Smooth muscle cell (in vitro differentiated cells): Measurements from ENCODE around the gene VAPA. TPM values are rescaled to one million over a fixed set of nuclear protein-coding genes. Genes with fewer than 3 reads are reported as not detected.
"Not testable (repeated sequence)": the region's sequence is repeated elsewhere in the genome, so short reads cannot be mapped to it uniquely, and the experiment has no call there.

Experiments used
- DNase-seq: peaks from one replicate; lab custom pipeline; 2025; ENCODE audit not compliant: unreplicated experiment; lab: John Stamatoyannopoulos, UW
- H2AFZ ChIP-seq: fragments of 200-600 bp; sonication (generic); 2 replicates; pipeline ENCODE4 v1.6.0; 2016; ENCODE audit warnings: antibody characterized with exemption, low read depth, mild to moderate bottlenecking
- H3F3A ChIP-seq: fragments of 200-600 bp; sonication (generic); 2 replicates; pipeline ENCODE4 v1.6.0; 2017; ENCODE audit warnings: antibody characterized with exemption, low read depth
- H3K27ac ChIP-seq: fragments of 200-600 bp; sonication (generic); 2 replicates; pipeline ENCODE4 v1.5.1; 2016; ENCODE audit warnings: low read depth, mild to moderate bottlenecking
- H3K27me3 ChIP-seq: fragments of 200-600 bp; sonication (generic); 2 replicates; pipeline ENCODE4 v1.6.1; 2016; ENCODE audit warnings: low read depth, mild to moderate bottlenecking
- H3K36me3 ChIP-seq: fragments of 200-600 bp; sonication (generic); 2 replicates; pipeline ENCODE4 v1.5.1; 2016; ENCODE audit warnings: low read depth
- H3K4me1 ChIP-seq: fragments of 200-600 bp; sonication (generic); 2 replicates; pipeline ENCODE4 v1.5.1; 2016; ENCODE audit warnings: low read depth
- H3K4me2 ChIP-seq: fragments of 200-600 bp; sonication (generic); 2 replicates; pipeline ENCODE4 v1.6.0; 2016; ENCODE audit warnings: mild to moderate bottlenecking
- H3K4me3 ChIP-seq: fragments of 200-600 bp; sonication (generic); 2 replicates; pipeline ENCODE4 v1.5.1; 2016; ENCODE audit warnings: mild to moderate bottlenecking
- H3K79me2 ChIP-seq: fragments of 200-600 bp; sonication (generic); 2 replicates; pipeline ENCODE4 v1.6.0; 2016; ENCODE audit warnings: low read depth, mild to moderate bottlenecking
- H3K9ac ChIP-seq: fragments of 200-600 bp; sonication (generic); 2 replicates; pipeline ENCODE4 v1.6.0; 2016; ENCODE audit warnings: low read depth
- H3K9me3 ChIP-seq: fragments of 200-600 bp; sonication (generic); replicated peaks from 2 replicates; pipeline ENCODE4 v1.5.1; 2016; ENCODE audit warnings: low read depth
- H4K20me1 ChIP-seq: fragments of 200-600 bp; sonication (generic); 2 replicates; pipeline ENCODE4 v1.6.0; 2016; ENCODE audit warnings: low read depth
- WGBS: methylation state at CpG from one replicate; pipeline ENCODE4 v1.1.7; 2016; ENCODE audit warnings: low lambda C conversion rate; 5-methylcytosine and 5-hydroxymethylcytosine counted together
- polyA plus RNA-seq: library from polyadenylated mRNA; unstranded; fragments of >200 nt; fragmentation: Nextera tagmentation; extraction: Ambion mirVana; gene quantifications from 2 replicates; pipeline ENCODE4 v1.2.1, GENCODE V29; 2016
- total RNA-seq: library from RNA; depleted of rRNA; stranded (reverse); fragments of >200 nt; gene quantifications from 2 replicates; pipeline ENCODE4 v1.2.3, GENCODE V29; 2014
- TF ChIP-seq, protein P1 (sequence below): fragments of 200-600 bp; sonication (generic); IDR thresholded peaks from 2 replicates; pipeline ENCODE4 v1.5.1; 2017; ENCODE audit warnings: borderline replicate concordance, mild to moderate bottlenecking, antibody characterized with exemption; ENCODE audit not compliant: insufficient read depth, poor library complexity, severe bottlenecking

VAPA gene
- total and polyA plus RNA-seq, 2 experiments from 2014 or later, result 315 to 350 TPM

DNA sequence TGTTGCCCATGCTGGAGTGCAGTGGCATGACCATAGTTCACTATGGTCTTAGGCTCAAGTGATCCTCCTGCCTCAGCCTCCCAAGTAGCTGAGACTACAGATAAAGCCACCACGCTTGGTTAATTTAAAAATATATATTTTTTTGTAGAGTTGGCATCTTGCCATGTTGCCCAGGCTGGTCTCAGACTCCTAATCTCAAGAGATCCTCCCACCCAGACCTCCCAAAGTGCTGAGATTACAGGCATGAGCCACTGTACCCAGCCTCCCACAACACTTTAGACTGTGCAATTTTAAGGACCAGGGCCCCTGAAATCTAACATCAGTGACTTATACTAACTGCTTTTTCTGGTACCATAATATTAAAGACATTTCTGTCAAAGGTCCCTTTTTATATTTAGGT, 22.9 kb upstream of the VAPA start:
- WGBS, result 52% methylated on average over 1 of the region's 1 CpG
- no peak overlapping the region for H3K4me2 ChIP-seq
- H3K27me3 ChIP-seq, result no peaks in the 10 kb centered on the region
- no peak overlapping the region for H3K9ac ChIP-seq
- no peaks in the 10 kb centered on the region for H3K4me1 ChIP-seq
- no peak overlapping the region for H2AFZ ChIP-seq
- no peaks in the 10 kb centered on the region for H3K36me3 ChIP-seq
- H3F3A ChIP-seq, result peaks cover 5% of the 10 kb centered on the region
- H3K4me3 ChIP-seq, result no peak overlapping the region
- no peak for DNase-seq
- H3K27ac ChIP-seq, result no peak overlapping the region
- no peaks in the 10 kb centered on the region for H4K20me1 ChIP-seq
- no peaks in the 10 kb centered on the region for H3K9me3 ChIP-seq
- H3K79me2 ChIP-seq, result no peaks in the 10 kb centered on the region
- TF ChIP-seq, protein P1, sequence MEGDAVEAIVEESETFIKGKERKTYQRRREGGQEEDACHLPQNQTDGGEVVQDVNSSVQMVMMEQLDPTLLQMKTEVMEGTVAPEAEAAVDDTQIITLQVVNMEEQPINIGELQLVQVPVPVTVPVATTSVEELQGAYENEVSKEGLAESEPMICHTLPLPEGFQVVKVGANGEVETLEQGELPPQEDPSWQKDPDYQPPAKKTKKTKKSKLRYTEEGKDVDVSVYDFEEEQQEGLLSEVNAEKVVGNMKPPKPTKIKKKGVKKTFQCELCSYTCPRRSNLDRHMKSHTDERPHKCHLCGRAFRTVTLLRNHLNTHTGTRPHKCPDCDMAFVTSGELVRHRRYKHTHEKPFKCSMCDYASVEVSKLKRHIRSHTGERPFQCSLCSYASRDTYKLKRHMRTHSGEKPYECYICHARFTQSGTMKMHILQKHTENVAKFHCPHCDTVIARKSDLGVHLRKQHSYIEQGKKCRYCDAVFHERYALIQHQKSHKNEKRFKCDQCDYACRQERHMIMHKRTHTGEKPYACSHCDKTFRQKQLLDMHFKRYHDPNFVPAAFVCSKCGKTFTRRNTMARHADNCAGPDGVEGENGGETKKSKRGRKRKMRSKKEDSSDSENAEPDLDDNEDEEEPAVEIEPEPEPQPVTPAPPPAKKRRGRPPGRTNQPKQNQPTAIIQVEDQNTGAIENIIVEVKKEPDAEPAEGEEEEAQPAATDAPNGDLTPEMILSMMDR, result no peak

DNA sequence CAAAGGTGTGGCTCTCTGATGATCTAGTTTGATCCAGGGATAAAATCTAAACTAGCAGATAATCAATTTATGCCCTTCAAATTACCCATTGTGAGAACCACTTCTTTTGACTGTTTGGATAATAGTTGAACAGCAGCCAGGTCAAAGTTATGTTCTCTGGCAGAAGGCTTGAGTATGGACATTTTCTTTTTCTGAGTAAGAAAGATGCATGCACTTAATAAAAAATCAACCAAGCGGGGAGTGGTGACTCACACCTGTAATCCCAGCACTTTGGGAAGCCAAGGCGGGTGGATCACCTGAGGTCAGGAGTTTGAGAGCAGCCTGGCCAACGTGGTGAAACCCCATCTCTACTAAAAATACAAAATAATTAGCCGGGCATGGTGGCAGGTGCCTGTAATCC, 22.3 kb upstream of the VAPA start:
- H3K4me3 ChIP-seq, H4K20me1 ChIP-seq: not testable (repeated sequence)
- WGBS, result 89% methylated on average over 4 of the region's 4 CpGs

DNA sequence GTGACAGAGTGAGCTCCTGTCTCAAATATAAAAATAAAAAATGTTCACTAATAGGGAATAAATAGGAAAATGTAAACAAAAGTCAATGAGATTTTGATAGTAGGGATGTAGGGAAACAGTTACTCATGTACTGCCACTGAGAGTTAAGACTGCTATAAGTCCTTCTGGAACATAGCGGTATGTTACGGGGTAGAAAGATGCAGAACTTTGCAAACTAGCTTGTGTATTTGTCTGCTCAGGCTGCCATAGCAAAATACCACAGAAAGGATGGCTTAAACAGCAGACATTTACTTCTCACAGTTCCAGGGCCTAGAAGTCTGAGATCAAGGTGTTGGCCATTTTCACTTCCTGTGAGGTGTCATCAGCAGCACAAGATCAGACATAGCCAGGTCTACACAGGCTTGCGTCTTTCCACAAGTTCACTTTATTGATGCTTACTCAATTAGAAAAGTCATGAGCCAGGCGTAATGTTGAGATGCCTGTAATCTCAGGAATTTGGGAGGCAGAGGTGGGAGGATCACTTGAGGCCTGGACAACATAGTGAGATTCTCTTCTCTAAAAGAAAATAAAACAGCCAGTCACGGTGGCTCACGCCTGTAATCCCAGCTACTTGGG, 19.3 kb upstream of the VAPA start:
- WGBS, result 85% methylated on average over 6 of the region's 6 CpGs

More for the DNA sequence above, 22.3 kb upstream of the VAPA start:
- H3K4me1 ChIP-seq, H3F3A ChIP-seq, H3K4me2 ChIP-seq, H3K27me3 ChIP-seq, H3K9ac ChIP-seq, H2AFZ ChIP-seq, H3K79me2 ChIP-seq, H3K9me3 ChIP-seq, H3K27ac ChIP-seq, H3K36me3 ChIP-seq, DNase-seq: not testable (repeated sequence)

DNA sequence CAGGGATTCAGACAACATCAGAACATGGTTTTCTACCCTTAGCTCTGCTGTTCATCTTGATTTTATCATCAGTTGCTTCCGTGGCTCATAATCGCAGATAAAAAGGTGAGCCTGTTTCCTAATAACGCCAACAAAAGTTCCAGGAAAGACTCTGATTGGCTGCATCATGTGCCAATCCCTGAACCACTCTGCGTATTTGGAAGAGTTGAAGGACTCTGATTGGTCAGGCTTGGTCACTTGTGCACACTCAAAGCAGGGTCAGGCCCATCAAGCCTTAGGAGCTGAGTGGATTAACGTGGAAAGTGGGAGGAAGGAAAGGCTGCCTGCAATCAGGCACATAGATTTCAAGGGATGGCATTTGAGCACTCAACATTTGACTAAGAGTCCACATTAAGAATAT, 16.7 kb upstream of the VAPA start:
- Histone ChIP-seq H3F3A (peaks cover 11% of the 10 kb centered on the region), H3K36me3 (no peaks in the 10 kb centered on the region), H4K20me1 (no peaks in the 10 kb centered on the region), H3K27me3 (no peaks in the 10 kb centered on the region), H3K79me2 (no peaks in the 10 kb centered on the region), H3K27ac (no peak overlapping the region), H3K4me3 (no peak overlapping the region), H3K4me1 (no peaks in the 10 kb centered on the region), H3K4me2 (no peak overlapping the region), H3K9me3 (no peaks in the 10 kb centered on the region), H2AFZ (no peak overlapping the region), H3K9ac (no peak overlapping the region)
- 91% methylated on average over 5 of the region's 5 CpGs for WGBS
- TF ChIP-seq, protein P1, result no peak
- no peak for DNase-seq

More for the DNA sequence above, 19.3 kb upstream of the VAPA start:
- Histone ChIP-seq H3K27ac (no peak overlapping the region), H4K20me1 (no peaks in the 10 kb centered on the region), H3K79me2 (no peaks in the 10 kb centered on the region), H2AFZ (no peak overlapping the region), H3K27me3 (no peaks in the 10 kb centered on the region), H3K36me3 (no peaks in the 10 kb centered on the region), H3F3A (peaks cover 5% of the 10 kb centered on the region), H3K4me3 (no peak overlapping the region), H3K9ac (no peak overlapping the region), H3K4me2 (no peak overlapping the region), H3K9me3 (no peaks in the 10 kb centered on the region), H3K4me1 (no peaks in the 10 kb centered on the region)
- TF ChIP-seq, protein P1, result no peak
- DNase-seq, result no peak

DNA sequence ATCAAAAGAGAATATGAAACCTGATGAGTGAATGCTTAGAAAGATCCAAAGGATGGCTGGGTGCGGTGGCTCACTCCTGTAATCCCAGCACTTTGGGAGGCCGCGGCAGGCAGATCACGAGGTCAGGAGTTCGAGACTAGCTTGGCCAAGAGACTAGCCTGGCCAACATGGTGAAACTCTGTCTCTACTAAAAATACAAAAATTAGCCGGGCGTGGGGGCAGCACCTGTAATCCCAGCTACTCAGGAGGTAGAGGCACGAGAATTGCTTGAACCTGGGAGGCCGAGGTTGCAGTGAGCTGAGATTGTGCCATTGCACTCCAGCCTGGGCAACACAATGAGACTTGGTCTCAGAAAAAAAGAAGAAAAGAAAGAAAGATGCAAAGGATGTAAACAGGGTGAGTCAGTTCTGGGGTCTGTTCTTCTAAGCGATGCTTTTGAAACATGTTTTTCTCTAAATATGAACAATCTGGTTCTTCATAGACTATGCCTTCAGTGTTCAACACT, 16.0 kb upstream of the VAPA start:
- H3K4me2 ChIP-seq, result peak overlapping the region; percentile 51
- H3F3A ChIP-seq, result peaks cover 11% of the 10 kb centered on the region
- H3K9me3 ChIP-seq, H3K4me1 ChIP-seq, H3K4me3 ChIP-seq, H4K20me1 ChIP-seq, H3K36me3 ChIP-seq, H3K9ac ChIP-seq, DNase-seq, H3K27me3 ChIP-seq, H3K79me2 ChIP-seq, H2AFZ ChIP-seq: not testable (repeated sequence)
- peak overlapping the region; percentile 13 for H3K27ac ChIP-seq
- 94% methylated on average over 10 of the region's 10 CpGs for WGBS
